NCI-H146 treated with DMSO at 0.1 percent for 48 hours (cell line): Measurements from ENCODE around the gene COL1A1.

Source experiments
- DNase-seq: peaks from one replicate; lab custom pipeline; 2025; ENCODE audit not compliant: unreplicated experiment; lab: John Stamatoyannopoulos, UW

The COL1A1 gene

GRCh38 chr17:50173335-50173941, 28.0 kb downstream of the COL1A1 start:
- no peak for DNase-seq

- DNase-seq, result no peak
Measured at GRCh38 chr17:50172936-50173334, 28.5 kb downstream of the COL1A1 start.

GRCh38 chr17:50172130-50172529, 29.3 kb downstream of the COL1A1 start:
- DNase-seq, result no peak

- no peak for DNase-seq
Measured at GRCh38 chr17:50171371-50172071, 29.9 kb downstream of the COL1A1 start.

GRCh38 chr17:50170662-50171370, 30.6 kb downstream of the COL1A1 start:
- DNase-seq, result no peak

- DNase-seq, result no peak
Measured at GRCh38 chr17:50169881-50170459, 31.5 kb downstream of the COL1A1 start.

GRCh38 chr17:50169121-50169764, 32.2 kb downstream of the COL1A1 start:
- peak; percentile 21 for DNase-seq

- no peak for DNase-seq
Measured at GRCh38 chr17:50168319-50168718, 33.1 kb downstream of the COL1A1 start.

GRCh38 chr17:50167371-50167770, 34.1 kb downstream of the COL1A1 start:
- DNase-seq, result no peak

- DNase-seq, result no peak
Measured at GRCh38 chr17:50166518-50167181, 34.8 kb downstream of the COL1A1 start.

GRCh38 chr17:50165867-50166517, 35.4 kb downstream of the COL1A1 start, which contains the start of gene SGCA:
Gene SGCA, plus strand, starts transcription at chr17:50166005. Its CDS starts 36 bp downstream, at chr17:50166041.
- no peak for DNase-seq

- DNase-seq, result no peak
Measured at GRCh38 chr17:50165466-50165865, 36.0 kb downstream of the COL1A1 start.

- no peak for DNase-seq
Measured at GRCh38 chr17:50165066-50165465, 36.4 kb downstream of the COL1A1 start.

GRCh38 chr17:50164697-50164988, 36.8 kb downstream of the COL1A1 start:
- DNase-seq, result no peak

GRCh38 chr17:50163843-50164696, 37.4 kb downstream of the COL1A1 start:
- DNase-seq, result no peak

- DNase-seq, result no peak
Measured at GRCh38 chr17:50162466-50163254, 38.8 kb downstream of the COL1A1 start.

- no peak for DNase-seq
Measured at GRCh38 chr17:50161911-50162288, 39.5 kb downstream of the COL1A1 start.

- DNase-seq, result peak; percentile 86
Measured at GRCh38 chr17:50161023-50161910, 40.2 kb downstream of the COL1A1 start.
